Stimulated activated CD8-positive, alpha-beta memory T cell treated with anti-CD3 and anti-CD28 coated beads, Interleukin-2, amount 100 ng/mL, for 1 hour (primary cell): ENCODE measurements around the gene RNF123.

ENCODE experiments used
- DNase-seq, 2 donors: peaks; one replicate each; pipeline ENCODE4 v3.0.0-alpha.2; 2020; ENCODE audit warnings: low read depth in 2 of 2

RNF123 gene

DNA sequence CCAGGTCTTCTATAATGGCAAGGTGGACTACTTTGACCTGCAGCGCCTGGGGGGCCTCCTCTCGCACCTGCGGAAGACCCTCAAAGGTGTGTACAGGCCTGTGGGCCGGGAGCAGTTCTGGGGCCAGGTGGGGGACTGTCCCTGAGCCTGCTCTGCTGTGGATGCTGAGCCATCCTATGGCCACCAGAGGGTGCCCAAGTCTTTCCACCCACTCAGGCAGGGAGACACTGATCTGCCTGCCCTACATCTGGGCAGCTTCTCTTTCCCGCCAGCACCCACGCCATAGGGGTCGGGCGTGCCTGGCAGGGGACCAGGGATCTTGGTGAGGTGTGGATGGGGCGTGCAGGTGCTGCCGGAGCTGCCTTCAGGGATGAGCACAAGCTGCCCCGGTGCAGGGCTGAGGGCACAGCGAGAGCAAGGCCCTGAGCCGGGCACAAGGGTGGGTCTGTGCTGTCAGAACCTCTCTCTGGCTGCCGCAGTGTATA is 14.1 kb downstream of the RNF123 start:
- peak in 1 of 2 donors; percentile 20 for DNase-seq

GRCh38 chr3:49703956-49704355 is 14.6 kb downstream of the RNF123 start:
- no peak for DNase-seq

DNA sequence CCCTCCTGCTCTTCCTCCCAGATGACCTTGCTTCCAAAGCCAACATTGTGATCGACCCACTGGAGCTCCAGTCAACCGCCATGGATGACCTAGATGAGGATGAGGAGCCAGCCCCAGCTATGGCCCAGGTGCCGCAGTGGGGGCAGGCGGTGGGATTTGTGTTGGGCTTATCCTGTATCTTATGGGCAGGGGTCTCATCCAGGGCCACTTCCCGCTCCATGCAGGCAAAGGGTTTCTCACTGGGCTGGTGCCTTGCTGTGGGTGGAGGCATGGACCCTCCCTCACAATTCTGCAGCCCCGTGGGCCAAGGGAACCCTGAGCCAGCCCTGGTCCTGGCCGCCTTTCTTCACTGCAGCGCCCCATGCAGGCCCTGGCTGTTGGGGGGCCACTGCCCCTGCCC is 15.3 kb downstream of the RNF123 start:
- DNase-seq, result no peak

- no peak for DNase-seq
Measured at GRCh38 chr3:49705390-49705960, 16.1 kb downstream of the RNF123 start.

GRCh38 chr3:49706456-49707112 is 17.2 kb downstream of the RNF123 start:
- DNase-seq, result no peak

DNA sequence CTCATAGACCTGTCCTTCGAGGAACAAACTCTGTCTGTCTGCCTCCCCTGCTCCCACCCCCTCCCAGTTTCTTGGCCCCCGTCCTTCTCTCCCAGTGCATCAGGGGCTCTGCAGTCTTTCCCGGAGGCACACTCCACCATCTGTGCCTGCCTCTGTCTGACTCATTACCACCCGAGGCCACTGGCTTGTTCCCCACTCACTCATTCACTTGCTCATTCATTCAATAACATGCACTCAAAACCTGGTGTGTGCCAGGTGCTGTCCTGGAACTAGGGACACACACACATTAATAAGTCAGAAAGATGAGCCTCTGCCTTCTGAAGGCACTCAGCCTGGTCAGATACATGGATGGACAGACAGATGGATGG is 17.7 kb downstream of the RNF123 start:
- no peak for DNase-seq

DNA sequence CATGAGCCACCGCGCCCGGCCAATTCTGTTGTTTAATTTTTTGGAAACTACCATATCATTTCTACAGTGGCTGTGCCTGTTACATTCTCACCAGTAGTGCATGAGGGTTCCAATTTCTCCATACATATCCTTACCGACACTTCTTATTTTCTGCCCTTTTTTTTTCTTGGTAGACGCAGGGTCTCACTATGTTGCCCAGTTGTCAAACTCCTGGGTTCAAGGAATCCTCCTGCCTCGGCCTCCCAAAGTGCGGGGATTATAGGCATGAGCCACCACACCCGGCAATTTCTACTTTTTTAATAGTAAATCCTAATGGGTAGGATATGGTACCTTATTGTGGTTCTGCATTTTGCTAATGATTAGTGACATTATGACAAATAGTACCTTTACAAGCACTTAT is 20.5 kb downstream of the RNF123 start:
- no peak for DNase-seq

DNA sequence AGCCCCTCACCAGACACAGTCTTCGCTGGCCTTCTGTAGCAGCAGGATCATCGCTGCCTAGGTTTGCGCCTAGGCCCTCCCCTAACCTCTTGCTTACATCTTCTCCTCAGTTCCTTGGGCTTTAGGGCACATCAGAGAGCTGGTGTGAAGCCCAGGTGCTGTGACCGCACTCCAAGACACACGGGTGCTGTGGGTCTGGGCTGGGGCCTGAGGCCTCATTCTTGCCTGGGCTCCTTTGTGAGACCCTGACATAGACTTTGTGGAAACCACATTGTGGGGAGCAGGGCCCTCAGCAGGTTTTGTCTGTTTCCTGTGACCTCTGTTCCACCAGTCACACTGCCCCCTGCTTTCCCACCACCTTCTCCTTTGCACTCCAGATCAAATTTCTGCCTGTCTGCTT is 22.1 kb downstream of the RNF123 start:
- no peak for DNase-seq

- DNase-seq, result no peak
Measured at GRCh38 chr3:49712166-49712565, 22.8 kb downstream of the RNF123 start.

DNA sequence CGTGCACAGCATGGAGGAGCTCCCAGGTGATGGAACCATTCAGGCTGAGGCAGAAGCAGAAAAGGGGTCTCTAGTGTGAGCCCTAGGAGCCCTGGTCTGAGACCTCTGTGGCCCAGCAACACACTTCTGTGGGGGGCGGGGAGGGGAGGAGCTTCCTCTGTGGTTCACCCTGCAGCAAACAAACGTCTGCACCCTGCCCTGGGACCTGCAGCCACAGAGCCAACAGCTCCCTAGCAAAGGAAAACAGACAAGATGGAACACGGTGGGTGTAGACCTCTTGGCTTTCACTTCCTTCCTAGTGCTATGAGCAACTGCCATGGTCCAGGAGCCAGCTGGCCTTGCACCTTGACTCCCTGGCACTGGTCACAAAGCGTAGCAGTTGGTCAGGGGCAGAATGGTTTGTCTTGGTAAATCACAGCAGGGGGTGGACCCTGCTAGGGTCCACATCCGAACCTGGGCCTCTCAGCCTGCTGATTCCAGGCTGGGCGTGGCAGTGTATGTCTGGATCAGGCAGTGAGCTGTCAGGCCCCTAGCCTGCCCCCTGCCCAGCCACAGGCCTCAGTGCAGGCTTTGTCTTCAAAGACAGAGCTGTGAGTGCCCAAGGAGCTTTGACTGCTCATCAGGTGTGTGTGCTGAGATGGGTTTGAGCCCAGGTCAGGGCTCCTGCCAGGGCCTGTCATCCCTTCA is 23.4 kb downstream of the RNF123 start:
- no peak for DNase-seq

- no peak for DNase-seq
Measured at GRCh38 chr3:49713336-49714105, 24.2 kb downstream of the RNF123 start.

GRCh38 chr3:49714728-49715550 is 25.6 kb downstream of the RNF123 start:
- DNase-seq, result no peak

DNA sequence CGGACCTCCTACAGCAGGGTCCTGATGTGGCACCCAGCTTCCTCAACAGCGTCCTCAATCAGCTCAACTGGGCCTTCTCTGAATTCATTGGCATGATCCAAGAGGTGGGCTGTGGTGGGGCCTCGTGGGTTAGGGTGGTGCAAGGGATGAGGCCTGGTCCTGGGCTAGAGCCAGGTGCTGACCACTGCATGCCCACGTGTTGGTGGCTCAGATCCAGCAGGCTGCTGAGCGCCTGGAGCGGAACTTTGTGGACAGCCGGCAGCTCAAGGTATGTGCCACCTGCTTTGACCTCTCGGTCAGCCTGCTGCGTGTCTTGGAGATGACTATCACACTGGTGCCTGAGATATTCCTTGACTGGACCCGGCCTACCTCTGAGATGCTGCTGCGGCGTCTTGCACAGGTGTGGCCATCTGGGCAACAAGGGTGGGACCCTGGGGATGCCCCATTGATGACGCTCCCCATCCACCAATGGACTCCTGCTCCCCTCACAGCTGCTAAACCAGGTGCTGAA is 26.3 kb downstream of the RNF123 start:
- DNase-seq, result no peak

DNA sequence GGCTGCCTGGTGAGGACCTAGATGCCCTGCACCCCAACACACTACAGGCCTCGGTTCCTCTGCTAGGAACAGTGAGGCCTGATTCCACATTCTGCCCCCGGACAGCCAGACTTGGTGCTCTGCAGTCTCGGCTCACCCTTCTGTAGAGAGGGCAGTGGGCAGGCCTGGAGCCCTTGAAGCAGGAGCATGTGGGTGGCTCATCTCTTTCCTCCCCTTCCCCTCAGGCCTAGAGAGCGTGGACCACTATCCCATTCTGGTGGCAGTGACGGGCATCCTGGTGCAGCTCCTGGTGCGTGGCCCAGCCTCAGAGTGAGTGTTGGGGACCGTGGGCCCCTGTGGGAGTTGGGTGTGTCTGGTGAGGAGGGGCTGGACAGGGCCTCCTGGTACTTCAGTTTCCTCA is 26.8 kb downstream of the RNF123 start:
- DNase-seq, result no peak

- DNase-seq, result no peak
Measured at GRCh38 chr3:49716691-49717210, 27.4 kb downstream of the RNF123 start.

DNA sequence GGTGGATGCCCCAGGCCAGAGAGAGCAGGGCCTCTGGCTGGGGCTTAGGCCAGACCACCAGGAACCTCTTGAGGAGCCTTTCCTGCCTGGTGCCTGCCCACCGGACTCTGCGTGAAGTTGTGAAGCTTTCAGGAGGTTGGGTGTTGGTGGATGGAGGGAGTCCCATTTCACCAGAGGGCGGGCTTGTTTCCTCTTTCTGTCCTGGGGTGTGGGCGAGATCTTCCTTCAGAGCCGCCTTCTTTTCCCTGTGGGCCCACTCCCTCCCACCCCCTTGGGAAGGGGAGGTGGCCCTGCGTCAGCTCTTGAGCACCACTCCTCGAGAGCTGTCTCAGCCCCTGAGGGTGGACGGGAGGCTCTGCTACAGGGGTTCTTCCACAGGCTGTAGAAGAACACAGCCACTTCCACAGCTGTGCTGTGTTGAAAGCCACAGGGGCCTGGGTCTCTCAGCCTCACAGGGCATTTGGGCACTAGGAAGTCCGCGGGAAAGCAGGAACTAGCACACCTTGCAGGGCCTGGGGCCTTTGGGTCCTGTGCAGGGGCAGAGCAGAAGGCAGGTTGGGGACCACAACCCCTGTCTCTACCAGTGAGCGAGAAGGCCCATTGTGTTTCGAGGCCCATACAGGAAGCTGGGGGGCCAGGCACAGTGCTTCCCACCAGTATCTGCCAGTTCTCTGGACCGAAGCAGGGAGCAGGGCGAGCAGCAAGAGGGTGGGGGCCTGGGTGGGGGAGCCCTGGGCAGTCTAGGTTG is 28.0 kb downstream of the RNF123 start:
- no peak for DNase-seq

DNA sequence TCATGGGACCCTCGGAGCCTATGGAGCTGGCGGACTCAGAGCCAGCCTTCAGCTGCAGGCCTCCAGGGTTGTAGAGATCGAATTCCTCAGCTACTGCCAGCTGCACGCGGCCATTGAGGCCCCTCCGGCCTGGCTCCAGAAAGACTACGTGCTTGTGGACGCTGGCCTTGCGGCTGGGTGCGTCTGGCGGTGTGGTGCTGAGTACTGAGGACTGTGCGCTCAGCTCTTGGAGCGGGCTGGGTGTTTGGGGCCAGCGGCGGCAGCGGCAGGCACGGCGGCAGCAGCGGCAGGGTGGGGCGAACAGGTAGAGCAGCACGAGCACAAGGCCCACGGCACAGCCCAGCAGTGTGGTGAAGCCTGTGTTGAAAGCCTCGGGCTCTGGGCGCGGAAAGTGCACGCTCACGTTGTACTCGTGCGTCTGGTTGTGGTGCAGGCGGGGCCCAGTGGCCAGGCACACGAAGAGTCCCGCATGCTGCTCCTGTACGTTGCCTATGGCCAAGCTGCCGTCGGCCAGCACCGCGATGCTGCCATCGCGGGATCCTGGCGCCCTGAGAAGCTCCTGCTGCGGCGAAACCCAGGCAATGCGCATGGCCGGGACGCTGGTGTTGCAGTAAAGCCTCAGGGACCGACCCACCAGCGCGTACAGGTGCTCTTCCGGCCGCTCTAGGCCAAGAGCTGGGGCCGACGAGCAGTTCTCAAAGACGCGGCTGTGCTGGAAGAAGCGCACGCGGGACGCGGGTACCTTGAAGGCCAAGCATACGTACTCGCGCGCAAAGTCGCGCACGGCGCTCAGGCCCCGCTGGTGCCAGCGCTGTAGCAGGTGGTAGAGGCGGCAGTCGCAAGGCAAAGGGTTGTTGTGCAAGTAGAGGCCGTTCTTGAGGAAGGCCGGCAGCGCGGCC is 28.9 kb downstream of the RNF123 start:
- DNase-seq, result no peak

DNA sequence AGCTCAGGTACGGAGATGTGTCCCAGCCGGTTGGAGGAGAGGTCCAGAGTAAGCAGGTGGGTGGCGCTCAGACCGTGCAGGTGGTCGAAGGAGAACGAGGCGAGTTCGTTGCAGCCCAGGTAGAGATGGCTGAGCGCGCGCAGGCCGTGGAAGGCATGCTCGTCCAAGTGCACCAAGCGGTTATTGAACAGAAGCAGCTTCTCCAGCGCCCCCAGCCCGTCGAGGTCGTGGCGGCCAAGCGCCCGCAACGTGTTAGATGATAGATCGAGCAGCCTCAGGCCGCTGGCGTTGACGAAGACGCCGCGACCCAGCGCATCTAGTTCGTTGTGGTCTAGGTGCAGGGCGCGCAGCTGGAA is 29.5 kb downstream of the RNF123 start:
- no peak for DNase-seq

GRCh38 chr3:49719214-49719884 is 30.0 kb downstream of the RNF123 start, which contains the start of gene AMIGO3:
AMIGO3 (minus strand) TSS chr3:49719684; CDS start chr3:49719465, 219 bp downstream.
- DNase-seq, result peak; percentile 77 to 84
